Measurements from ENCODE around the gene IPMK. TPM values are rescaled to one million over a fixed set of nuclear protein-coding genes. Genes with fewer than 3 reads are reported as not detected.

The IPMK gene
- total and polyA plus RNA-seq, 2 donors (not counting 3 experiments of a cell fraction or from before 2014, with no cell fraction given) = 1.4 to 8.1 TPM

GRCh38 chr10:58307676-58308075, 40.0 kb upstream of the IPMK start:
- Histone ChIP-seq H3K4me3 (replicated peaks in 1 of 3; ENCODE audit: insufficient read depth in 1 of 3, low read depth in 1 of 3, low read length in 3 of 3) (no peak overlapping the region), H3K4me2 (ENCODE audit: insufficient read depth, low read length) (no peak overlapping the region), H3K4me1 (ENCODE audit: control insufficient read depth, extremely low read depth, insufficient read depth, low read length) (no peaks in the 10 kb centered on the region), H3K9ac (replicated peaks; ENCODE audit: extremely low read depth, insufficient read depth, low read length) (no peak overlapping the region), H3K9me3 (replicated peaks; ENCODE audit: control insufficient read depth, insufficient read depth, low read length) (no peaks in the 10 kb centered on the region), H3K27me3 (ENCODE audit: control insufficient read depth in 2 of 2, insufficient read depth in 2 of 2, low read length in 2 of 2) (peaks cover 5 to 16% of the 10 kb centered on the region in 2 experiments), H3K27ac (ENCODE audit: insufficient read depth, low read depth, low read length) (no peak overlapping the region), H4K20me1 (replicated peaks; ENCODE audit: control insufficient read depth, extremely low read depth, insufficient read depth, low read length) (no peaks in the 10 kb centered on the region), H2AFZ (ENCODE audit: low read depth, low read length) (no peak overlapping the region), H3K36me3 (ENCODE audit: control insufficient read depth in 2 of 2, extremely low read depth in 1 of 2, insufficient read depth in 2 of 2, low read length in 2 of 2) (no peaks in the 10 kb centered on the region), H3K79me2 (ENCODE audit: control insufficient read depth, insufficient read depth, low read length) (no peaks in the 10 kb centered on the region), H3K9me1 (replicated peaks; ENCODE audit: control insufficient read depth, extremely low read depth, insufficient read depth, low read length) (no peaks in the 10 kb centered on the region)
- ChIA-PET POLR2A (no interaction called here), CTCF (interaction anchor here (0.9 kb wide), 2 partner anchors 8 to 14 kb away, joined by 3 to 4 read pairs; no protein-coding TSS in a partner anchor)
- no peak for TF ChIP-seq JUN (IDR thresholded peaks at IDR 0.05; ENCODE audit: borderline replicate concordance, insufficient read depth, insufficient read length, low read depth)
- TF ChIP-seq POLR2AphosphoS5 (IDR thresholded peaks at IDR 0.05; ENCODE audit: insufficient read depth, low read depth, low read length) = no peak
- no peak for TF ChIP-seq FOS (IDR thresholded peaks at IDR 0.05; ENCODE audit: borderline replicate concordance, insufficient read depth, low read length)
- no peak for TF ChIP-seq EZH2 (IDR thresholded peaks at IDR 0.05; ENCODE audit: borderline replicate concordance, low read depth, low read length, severe bottlenecking)
- TF ChIP-seq CTCF (IDR thresholded peaks at IDR 0.05; ENCODE audit: extremely low read depth in 1 of 2, insufficient read depth in 1 of 2, low read depth in 1 of 2, low read length in 2 of 2) = no peak
- no peak for TF ChIP-seq MAX (IDR thresholded peaks at IDR 0.05; ENCODE audit: insufficient read depth, insufficient read length)
- no peak for TF ChIP-seq GATA2 (IDR thresholded peaks at IDR 0.05; ENCODE audit: insufficient read depth, insufficient read length, low read depth, low read length)
- TF ChIP-seq POLR2A (IDR thresholded peaks at IDR 0.05; ENCODE audit: low read depth, low read length) = no peak
- no peak for TF ChIP-seq MYC (IDR thresholded peaks at IDR 0.05; ENCODE audit: low read depth, low read length)
- intact Hi-C loops (cut with micrococcal nuclease) (loop anchor here (10.0 kb wide), 1 partner anchor 207 kb away; the partner anchor contains the start of gene BICC1), dilution Hi-C loops (cut with MboI; ENCODE audit: extremely low pct_ligation_motif_present, low sequenced_read_pairs) (no loop called here)
- DNase-seq (ENCODE audit: low read depth, low spot score) (no peak), FAIRE-seq (no peak)
- BruUV-seq (replicated peaks) = no TSS peak

All from endothelial cell of umbilical vein (primary cell).